GM18508 (cell line): ENCODE data around the gene MAML2.

Experiments used
- ATAC-seq: cut with Tn5 transposase; IDR thresholded peaks from one replicate; pipeline ENCODE4 v1.9.1; 2021; ENCODE audit warnings: moderate number of reproducible peaks; ENCODE audit not compliant: insufficient read depth, unreplicated experiment

The MAML2 gene

DNA sequence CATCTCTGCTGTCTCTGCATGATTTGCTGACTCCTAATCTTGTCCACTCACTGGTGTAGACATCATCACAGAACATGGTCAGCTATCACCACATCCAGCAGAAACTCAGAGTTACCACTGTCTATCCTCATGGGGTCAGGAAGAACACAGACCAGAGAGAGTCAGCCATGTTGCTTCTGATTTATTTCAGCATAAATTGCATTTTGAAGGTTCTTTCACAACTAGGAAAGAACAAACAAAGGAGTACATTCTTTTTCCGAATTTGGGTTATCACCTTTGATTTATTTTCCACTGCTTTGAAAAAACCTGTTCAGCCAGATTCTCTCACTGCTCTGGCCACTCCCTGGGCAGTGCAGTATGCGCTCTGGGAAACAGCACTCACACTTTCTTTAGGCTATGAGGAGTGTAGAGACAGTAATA is 247.1 kb downstream of the MAML2 start:
- no peak for ATAC-seq

DNA sequence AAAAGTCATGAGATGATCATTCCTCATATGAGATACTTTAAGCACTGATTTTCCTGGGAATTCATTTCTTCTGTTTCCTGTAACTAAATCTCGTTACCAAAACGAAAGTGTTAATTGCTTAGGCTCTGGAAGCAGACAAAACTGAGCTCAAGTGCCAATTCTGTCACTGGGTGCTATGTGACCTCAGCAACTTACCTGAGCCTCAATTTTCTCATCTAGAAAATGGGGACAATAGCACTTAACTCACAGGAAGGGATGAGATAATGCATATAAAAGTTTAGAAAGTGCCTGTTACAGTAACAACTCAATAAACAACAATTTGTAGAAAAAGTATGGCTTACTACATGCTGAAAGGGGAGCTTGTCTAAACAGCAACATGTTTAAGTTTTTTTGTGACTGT is 248.8 kb downstream of the MAML2 start:
- ATAC-seq: no peak

DNA sequence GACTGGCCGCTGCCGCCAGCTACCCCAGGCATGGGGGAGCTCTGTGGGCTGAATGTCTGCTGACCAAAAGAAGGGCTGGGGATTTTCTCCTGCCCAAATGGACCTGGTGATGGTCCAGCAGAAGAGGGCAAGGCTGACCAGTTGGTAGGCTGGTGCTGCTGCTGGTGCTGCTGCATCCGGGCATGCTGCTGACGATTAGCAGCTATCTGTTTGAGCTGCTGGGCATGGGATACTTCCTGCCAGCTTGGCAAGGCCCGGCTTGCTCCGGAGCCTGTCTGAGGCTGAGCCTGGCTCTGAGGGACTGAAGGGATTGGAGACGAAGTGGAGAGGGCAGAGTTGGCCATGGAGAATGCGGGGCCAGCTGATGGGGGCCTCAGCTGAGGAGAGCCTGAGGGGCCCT is 250.5 kb downstream of the MAML2 start:
- ATAC-seq: no peak

DNA sequence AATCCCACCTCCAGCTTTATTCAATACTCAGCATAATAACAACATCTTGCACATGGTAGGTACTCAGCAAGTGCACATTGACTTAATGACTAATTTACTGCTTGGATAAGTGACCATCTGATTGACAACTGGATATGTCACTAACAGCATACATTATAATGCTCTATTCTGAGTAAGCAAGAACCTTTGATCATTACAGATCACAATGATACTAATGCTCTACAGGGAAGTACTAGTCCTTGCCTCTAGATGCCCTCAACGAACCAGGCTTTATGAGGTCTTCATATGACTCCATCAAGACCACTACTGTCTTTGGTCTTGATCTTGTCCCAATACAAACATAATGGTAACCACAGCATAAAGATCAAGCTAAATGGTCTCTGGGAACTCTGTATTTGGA is 251.5 kb downstream of the MAML2 start:
- peak; percentile 56 for ATAC-seq

DNA sequence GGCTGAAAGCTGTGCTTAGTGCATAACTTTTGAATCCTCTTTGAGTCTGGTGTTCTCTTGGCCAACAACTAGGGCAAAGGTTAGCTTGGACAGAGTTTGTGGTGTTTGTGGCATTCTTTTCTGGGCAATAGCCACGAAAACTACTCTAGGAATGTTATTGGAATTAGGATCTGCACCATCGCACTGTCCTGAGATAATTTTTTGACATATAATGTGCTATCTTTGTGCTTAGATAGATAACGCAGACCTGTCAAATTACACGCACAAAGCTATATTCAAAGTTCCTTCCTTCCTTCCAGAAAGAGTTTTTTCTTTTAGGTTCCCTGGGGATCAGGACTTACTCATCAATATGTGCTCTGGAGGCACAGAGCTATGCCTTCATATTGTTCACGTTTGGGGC is 252.3 kb downstream of the MAML2 start:
- ATAC-seq: no peak

DNA sequence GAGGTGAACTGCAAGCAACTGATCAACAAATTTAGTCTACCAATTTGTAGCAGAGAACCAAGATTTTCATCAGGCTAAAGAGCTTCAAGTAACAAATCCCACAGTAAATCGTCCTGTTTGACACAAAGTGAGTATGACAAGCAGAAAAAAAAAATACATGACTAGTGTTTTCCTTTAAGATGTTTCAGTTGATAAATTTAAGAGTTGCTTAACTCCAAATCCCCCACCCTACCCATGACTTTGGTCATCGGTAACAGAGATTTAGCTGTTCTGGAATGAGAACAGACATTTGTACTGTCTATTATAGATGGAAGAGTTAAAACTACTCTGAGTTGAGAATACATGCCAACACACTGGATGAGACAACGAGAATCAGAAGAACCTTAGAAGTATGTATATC is 254.1 kb downstream of the MAML2 start:
- no peak for ATAC-seq

DNA sequence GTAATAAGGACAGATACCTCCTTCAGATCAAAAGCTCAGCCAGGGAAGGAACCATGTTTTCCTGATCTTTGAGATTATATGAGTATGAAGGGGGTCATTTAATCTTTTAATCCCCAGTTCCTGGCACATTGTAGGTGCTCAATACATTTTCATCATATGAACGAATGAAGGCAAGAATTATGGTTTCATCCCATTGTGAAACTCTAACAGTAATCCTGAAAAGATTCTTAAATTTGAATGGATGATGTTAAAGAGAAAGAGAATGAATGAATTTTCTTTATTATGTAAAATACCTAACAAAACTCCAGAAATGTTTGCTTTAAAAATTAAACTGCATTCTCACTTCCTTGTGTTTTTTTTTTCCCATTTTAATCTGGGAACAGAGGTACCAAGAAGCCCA is 256.9 kb downstream of the MAML2 start:
- no peak for ATAC-seq

DNA sequence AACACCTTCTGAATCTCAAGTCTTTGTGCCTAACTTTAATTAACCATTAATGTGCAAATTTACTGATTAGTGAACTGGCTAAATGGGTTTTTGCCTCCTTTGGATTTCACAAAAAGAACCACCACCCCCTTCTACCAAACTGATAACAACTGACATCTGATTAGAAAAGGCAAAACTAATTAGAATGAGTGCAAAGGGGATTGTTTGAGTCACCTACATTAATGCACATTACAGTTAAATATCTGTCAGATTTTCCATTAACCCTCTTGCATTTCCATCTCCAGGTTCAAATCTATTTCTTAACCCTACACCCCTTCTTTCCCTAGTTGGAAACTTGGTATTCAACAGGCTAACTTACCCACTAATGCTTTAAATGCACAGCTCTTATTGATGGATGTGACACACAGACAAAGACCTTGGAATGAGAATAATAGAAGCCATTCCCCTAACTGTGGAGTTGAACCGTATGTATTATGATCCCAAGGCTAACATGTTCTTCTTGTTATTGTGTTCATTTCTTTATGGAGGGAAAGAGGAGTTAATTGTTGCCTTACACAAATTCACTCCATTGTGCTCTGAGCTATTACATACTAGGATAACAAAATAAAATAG is 257.6 kb downstream of the MAML2 start:
- no peak for ATAC-seq

DNA sequence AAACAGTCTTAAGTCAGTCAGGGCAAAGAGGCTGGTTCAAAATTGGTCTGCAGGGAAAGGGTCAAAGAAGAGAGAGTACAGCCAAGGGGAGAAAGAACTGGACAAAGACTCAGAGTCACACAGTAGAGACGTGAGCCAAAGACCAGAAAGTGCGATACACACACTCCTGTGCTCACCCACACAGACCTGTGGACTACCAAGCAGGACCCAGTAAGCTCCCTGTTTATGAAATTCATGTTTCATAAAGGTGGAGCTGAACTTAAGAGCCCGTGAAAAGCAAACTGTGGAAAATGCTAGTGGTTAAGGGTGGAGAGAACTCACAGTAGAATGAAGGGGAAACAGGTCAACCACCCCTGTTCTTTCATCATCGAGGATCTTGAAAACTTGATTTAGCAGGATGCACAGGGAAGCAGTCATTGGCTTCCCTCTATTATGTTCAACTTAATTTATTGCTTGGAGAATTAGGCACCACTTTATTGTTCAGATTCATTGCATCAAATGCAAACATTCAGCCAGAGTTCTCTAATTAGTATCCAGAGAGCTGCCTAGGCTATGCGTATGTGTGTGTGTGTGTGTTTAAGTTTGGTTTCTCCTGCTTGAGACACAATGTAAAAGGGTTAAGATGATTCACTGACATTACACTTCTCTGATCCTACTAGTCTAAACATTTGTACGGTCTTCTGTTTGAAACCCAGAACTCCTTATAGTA is 258.2 kb downstream of the MAML2 start:
- ATAC-seq: no peak

DNA sequence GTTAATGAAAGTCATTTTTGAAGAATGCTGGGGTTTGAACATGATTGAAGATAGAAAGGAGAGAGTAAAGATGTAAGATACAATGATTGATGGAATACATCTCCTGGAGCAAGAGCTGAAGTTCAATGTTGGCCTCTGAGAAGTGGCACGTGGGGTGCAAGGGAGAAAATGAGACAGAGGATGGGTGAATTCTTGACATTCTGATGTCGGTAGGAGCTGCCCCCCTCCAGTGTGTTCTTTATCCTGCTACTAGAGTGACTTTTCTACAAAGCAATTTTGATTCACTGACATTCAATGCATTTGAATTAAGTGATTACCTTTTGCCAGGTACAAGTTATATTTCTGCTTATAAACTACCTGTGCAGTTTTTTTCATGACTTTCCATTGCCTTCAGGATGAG is 260.1 kb downstream of the MAML2 start:
- no peak for ATAC-seq

DNA sequence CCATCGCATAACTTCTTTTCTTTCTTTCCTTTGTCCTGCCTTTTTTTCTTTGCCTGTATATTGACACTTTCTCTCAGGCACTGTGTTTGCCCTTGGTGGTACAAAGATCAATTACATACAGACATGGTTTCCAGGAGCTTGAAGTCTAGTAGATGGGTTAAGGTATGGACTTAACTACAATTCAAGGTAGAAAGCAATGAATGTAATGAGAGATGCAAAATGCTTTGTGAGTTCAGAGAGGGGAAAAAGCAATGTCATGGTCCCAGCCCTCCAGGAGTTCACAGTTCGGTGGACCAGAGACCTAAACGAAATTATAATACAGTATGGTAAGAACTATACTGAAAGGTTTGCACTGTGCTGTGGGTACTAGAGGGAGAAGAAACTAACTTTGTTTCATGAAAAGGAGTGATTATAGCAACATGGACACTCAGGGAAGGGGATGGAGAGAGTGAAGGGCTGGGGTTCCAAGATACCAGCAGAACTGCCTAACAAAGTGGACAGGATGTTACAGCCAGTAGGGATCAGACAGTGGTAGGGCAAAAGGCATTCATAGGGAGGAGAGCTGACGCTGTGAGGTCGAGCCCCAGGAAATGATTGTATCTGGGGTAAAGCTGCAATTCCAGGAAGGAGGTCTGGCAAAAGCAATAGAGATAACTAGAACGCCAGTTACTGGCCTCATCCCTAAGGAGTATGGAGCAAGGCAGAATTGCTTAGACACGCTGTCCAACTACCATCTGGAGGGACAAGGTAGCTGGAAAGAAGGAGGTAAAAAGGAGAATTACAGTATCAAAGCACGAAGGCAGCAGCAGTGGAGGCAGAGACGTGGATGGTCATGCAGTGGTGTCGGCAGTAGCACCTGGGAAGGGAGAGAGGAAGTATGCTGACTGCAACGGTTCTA is 260.7 kb downstream of the MAML2 start:
- no peak for ATAC-seq

DNA sequence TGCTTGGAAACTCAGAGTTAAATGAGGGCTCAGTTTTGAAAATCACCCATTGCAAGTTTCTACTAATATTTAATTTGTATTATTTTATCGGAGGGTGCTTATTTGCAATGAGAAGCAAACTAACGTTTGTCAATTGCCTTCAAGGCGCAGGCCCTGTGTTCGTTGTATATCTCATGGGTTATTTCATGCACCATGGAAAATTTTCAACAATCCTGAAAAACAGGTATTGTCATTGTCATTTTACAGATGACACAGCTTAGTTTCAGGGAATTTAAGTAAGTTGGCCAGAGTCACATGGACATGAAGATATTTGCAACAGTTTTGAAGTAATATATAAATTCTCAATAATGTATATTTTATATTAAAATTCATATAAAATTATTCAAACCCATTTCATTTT is 261.4 kb downstream of the MAML2 start:
- ATAC-seq: no peak

DNA sequence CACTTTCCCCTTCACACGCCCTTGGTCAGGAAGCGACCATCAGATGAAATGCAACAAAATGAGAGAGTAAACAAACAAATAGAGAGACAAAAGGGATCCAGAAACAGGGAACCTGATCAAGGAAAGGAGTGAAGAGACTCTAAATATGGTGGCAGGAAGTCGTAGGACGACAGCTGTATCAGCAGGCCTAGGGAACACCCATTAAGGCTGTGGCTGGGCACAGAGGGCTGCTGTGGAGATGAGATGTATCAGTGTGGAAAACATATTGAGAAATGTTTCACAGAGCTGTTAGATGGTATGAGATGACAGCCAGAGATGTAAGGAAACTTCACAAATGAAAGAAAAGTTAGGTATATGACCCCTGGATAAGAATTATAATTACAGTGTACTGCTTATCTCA is 263.3 kb downstream of the MAML2 start:
- ATAC-seq: no peak

DNA sequence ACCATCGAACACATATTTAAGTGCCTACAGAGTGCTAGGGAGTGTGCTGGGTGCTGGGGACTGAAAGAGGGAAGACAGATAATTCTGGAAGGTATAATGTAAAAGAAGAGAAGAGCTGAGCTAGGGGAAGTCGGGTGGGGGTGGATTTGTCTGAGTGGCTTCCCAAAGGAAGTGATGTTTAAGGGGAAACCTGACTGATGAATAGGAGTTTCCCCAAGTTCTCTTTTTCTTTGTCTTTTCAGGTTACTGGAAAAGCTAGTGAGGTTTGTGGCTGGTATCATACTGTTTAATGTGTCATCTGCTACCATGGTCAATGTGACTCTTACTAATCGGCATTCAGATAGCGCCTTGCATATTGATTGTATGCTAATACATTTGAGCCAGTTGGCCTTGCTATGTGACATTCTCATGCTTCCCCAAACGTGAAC is 267.4 kb downstream of the MAML2 start:
- ATAC-seq: peak; percentile 73

DNA sequence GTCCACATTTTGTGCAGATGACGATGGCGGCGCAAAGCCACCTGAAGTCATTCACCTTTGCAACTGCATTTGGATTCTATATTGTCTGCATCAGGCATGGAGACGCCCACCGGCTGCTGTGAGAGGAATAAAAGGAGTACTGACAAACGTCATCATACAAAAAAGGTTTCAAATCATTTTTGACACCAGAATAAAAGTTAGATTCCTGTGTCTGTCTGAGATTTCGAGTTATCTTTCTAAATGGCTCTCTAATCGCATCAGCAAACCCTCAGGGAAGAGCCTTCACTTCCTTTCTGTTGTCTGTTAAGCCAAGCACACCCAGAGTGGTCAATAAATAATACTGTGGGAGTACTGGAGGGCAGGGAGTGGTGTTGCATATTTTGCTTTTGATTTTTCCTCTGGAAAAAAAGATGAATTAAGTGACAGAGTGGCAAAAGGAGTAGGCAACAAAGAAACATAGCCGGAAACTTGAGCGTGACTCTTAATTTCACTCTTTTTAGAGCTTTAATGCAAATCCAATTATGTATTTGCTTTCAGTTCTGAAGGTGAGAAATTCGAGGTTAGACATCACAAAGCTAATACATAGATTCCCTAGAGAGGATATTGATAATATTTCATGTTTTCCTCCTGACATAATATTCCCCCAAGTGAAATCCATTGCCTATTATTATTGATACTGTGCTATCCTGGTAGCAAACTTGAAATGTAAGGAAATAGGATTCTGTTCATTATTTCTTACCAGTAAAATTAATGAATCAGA is 268.3 kb downstream of the MAML2 start:
- peak; percentile 30 for ATAC-seq

DNA sequence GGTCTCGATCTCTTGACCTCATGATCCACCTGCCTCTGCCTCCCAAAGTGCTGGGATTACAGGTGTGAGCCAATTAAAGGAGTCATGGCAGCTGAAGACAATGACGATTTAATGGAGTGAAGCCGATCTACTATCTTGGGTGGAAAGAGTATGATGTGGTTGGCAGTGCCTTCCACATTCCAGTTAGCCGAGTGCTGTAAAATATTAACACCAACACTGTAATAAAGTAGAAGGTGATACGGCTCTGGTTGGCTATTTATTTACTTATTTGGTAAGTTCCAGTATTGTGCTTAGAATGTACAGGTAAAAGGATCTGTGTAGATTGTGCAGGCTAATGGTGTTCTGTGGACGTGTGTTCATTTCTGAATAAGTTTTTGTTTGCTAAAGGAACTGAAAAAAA is 269.5 kb downstream of the MAML2 start:
- no peak for ATAC-seq

DNA sequence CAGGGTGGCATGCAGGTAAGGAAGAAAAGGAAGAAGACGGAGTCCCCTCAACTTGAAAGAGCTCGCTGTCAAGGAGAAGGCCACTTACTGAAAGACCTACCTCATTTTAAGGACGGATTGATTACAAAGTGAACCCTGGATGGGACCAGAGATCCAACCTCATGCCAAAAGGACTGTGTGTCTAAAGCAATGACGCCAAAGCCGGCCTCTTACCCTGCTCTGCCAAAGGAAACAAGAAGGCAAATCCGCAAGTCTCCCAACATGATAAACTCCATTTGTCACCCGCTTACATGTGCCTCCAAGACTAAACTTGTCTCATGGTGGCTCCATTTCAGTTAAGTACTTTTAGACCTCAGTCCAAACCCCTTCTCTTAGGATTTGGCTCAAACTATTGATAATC is 270.4 kb downstream of the MAML2 start:
- no peak for ATAC-seq

DNA sequence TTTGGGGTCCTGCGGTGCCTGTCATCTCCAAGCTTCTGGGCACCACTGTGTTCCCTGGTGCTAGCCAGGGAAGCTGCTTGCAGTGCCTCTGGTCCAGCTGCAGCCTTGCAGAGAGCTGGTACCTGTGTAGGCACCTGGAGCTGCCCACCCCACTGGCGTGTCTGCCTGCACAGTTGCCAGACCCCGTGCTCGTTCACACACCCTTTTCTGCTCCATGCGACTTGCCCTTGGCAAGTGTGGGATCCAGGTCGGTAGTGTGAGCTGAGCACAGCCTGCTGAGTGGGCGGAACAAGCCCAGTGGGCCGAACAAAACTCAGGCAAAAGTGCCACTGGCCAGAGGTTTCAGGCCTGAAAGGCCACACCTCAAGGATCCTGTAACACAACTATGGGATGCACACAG is 272.5 kb downstream of the MAML2 start:
- ATAC-seq: no peak

DNA sequence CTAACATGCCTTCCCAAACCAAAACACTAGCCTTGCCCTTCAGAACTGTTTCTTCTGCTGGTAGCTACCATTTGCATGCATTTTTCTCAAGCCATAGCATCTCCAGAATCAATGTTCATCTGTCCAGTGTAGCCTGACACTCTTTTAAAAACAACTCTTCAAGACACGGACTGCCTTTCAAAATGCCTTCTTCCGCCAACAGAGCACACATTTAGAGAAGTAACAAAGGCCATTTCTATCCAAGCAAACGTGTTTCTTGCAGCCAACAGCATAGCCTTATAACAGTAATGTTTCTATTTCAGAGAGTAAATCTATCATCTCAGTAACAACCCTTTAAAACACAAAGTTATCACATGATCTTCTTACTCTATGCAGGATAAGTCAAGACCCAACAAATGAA is 275.8 kb downstream of the MAML2 start:
- ATAC-seq: no peak

DNA sequence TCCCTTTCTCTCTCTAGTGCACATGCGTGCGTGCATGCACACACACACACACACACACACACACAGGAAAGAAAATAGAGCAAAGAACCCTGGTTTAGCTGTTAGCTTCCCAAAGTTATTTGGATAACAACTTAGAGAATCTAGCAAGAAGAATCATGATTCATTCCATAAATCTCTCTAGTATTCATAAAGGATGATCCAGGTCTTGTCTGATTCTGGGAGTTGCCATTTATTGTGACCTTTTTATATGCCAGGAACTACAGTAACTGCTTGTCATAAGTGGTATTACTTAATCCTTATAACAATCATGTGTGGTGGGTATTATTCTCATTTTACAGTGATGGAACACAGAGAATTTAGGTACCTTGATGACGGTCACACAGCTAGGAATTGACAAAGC is 277.6 kb downstream of the MAML2 start:
- no peak for ATAC-seq

DNA sequence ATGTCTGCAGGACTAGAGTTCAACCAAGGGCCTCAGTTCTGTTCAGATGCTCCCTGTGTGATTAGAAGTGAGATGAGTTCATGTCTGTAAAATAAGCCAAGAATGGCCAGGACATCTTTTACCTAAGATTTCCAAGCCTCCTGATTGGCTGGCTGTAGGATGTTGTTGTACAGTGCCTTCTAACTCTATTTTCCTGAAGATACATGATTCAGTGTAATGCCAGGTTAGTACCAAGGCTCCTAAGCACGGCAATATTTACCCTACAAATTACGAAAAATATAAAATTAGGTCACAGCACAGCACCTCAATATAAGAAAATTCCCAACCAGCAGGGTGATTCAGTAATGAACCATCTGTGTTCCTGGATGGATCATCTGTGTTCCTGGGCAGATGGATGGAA is 279.1 kb downstream of the MAML2 start:
- no peak for ATAC-seq
